Liver (tissue), 9 donors: Measurements from ENCODE around the gene NECTIN1. TPM values are rescaled to one million over a fixed set of nuclear protein-coding genes. Genes with fewer than 3 reads are reported as not detected.

Experiments
- DNase-seq: peaks from one replicate; pipeline ENCODE4 v3.0.0-alpha.2; 2017; ENCODE audit warnings: low spot score
- H3K27ac ChIP-seq, 2 donors: one replicate each; pipeline ENCODE4 v1.7.0; 2013; ENCODE audit warnings: inconsistent platforms in 2 of 2, low read length in 2 of 2, control low read depth in 1 of 2, low read depth in 1 of 2, mild to moderate bottlenecking in 1 of 2
- H3K27me3 ChIP-seq, 4 donors: one replicate each; pipeline versions ENCODE4 v1.6.1 to v1.7.0; 2013; ENCODE audit warnings: low read length in 3 of 4, inconsistent platforms in 1 of 4, mild to moderate bottlenecking in 1 of 4, moderate library complexity in 1 of 4; ENCODE audit not compliant: control insufficient read depth in 4 of 4, insufficient read depth in 4 of 4
- H3K36me3 ChIP-seq, 4 donors: one replicate each; pipeline versions ENCODE4 v1.6.1 to v1.7.0; 2013; ENCODE audit warnings: low read length in 3 of 4, mild to moderate bottlenecking in 3 of 4, low read depth in 1 of 4, moderate library complexity in 1 of 4; ENCODE audit not compliant: control insufficient read depth in 4 of 4, insufficient read depth in 3 of 4
- H3K4me1 ChIP-seq, 4 donors: one replicate each; pipeline versions ENCODE4 v1.6.1 to v1.7.0; 2013; ENCODE audit warnings: low read length in 3 of 4, mild to moderate bottlenecking in 3 of 4, moderate library complexity in 1 of 4; ENCODE audit not compliant: control insufficient read depth in 4 of 4, insufficient read depth in 4 of 4
- H3K4me3 ChIP-seq, 3 donors: one replicate each; pipeline versions ENCODE4 v1.6.1 to v1.7.0; 2013; ENCODE audit warnings: low read length in 3 of 3, control low read depth in 1 of 3, low read depth in 1 of 3, mild to moderate bottlenecking in 1 of 3
- H3K9ac ChIP-seq, 2 donors: one replicate each; pipeline ENCODE4 v1.7.0; 2013; ENCODE audit warnings: low read length in 2 of 2, mild to moderate bottlenecking in 2 of 2, moderate library complexity in 2 of 2, control low read depth in 1 of 2, low read depth in 1 of 2
- H3K9me3 ChIP-seq, 4 donors: one replicate each; pipeline versions ENCODE4 v1.6.1 to v1.7.0; 2013; ENCODE audit warnings: low read length in 3 of 4; ENCODE audit not compliant: control insufficient read depth in 4 of 4
- ATF3 ChIP-seq: IDR thresholded peaks from 2 replicates; pipeline ENCODE4 v1.6.1; 2016; ENCODE audit warnings: antibody characterized with exemption
- EGR1 ChIP-seq, 2 donors: IDR thresholded peaks; 2 replicates each; pipeline ENCODE4 v1.6.1; 2016 to 2018; ENCODE audit warnings: antibody characterized with exemption in 2 of 2, low read depth in 2 of 2
- FOXA1 ChIP-seq: IDR thresholded peaks from 2 replicates; pipeline ENCODE4 v1.6.1; 2016; ENCODE audit warnings: antibody characterized with exemption
- FOXA2 ChIP-seq: IDR thresholded peaks from 2 replicates; pipeline ENCODE4 v1.6.1; 2016; ENCODE audit warnings: antibody characterized with exemption
- GABPA ChIP-seq, 2 donors: IDR thresholded peaks in 1 of 2; conservative IDR thresholded peaks in 1 of 2; 2 replicates each; pipeline ENCODE4 v1.6.1; 2016; ENCODE audit warnings: antibody characterized with exemption in 2 of 2, mild to moderate bottlenecking in 1 of 2, moderate library complexity in 1 of 2
- HNF4A ChIP-seq, 2 donors: conservative IDR thresholded peaks; 2 replicates each; pipeline ENCODE4 v1.6.1; 2016; ENCODE audit warnings: antibody characterized with exemption in 2 of 2, mild to moderate bottlenecking in 2 of 2
- HNF4G ChIP-seq: IDR thresholded peaks from 2 replicates; pipeline ENCODE4 v1.6.1; 2016; ENCODE audit warnings: antibody characterized with exemption
- JUND ChIP-seq, 2 donors: IDR thresholded peaks; 2 replicates each; pipeline ENCODE4 v1.6.1; 2016; ENCODE audit warnings: antibody characterized with exemption in 2 of 2
- NR2F2 ChIP-seq: IDR thresholded peaks from 2 replicates; pipeline ENCODE4 v1.6.1; 2016; ENCODE audit warnings: antibody characterized with exemption
- RAD21 ChIP-seq, 2 donors: IDR thresholded peaks; 2 replicates each; pipeline ENCODE4 v1.6.1; 2016; ENCODE audit warnings: antibody characterized with exemption in 2 of 2, mild to moderate bottlenecking in 2 of 2
- RXRA ChIP-seq, 2 donors: IDR thresholded peaks; 2 replicates each; pipeline ENCODE4 v1.6.1; 2017 to 2018; ENCODE audit warnings: antibody characterized with exemption in 2 of 2, mild to moderate bottlenecking in 1 of 2
- TAF1 ChIP-seq: conservative IDR thresholded peaks from 2 replicates; pipeline ENCODE4 v1.6.1; 2016; ENCODE audit warnings: antibody characterized with exemption, mild to moderate bottlenecking
- YY1 ChIP-seq: IDR thresholded peaks from 2 replicates; pipeline ENCODE4 v1.6.1; 2016; ENCODE audit warnings: antibody characterized with exemption, mild to moderate bottlenecking
- WGBS: extraction: QIAGEN DNeasy Blood & Tissue Kit; methylation state at CpG from one replicate; pipeline ENCODE4 v1.1.7; 2013; 5-methylcytosine and 5-hydroxymethylcytosine counted together
- polyA plus RNA-seq, 2 donors: library from polyadenylated mRNA; stranded (reverse) in 1 of 2; unstranded in 1 of 2; fragments of 200-250 nt in 1 of 2; fragments of >200 nt in 1 of 2; fragmentation: Nextera tagmentation in 1 of 2; extraction: Ambion mirVana in 1 of 2; gene quantifications; one replicate each; pipeline versions ENCODE4 v1.2.1 to v1.2.3, GENCODE V29; 2013 to 2015
- total RNA-seq, 2 donors: library from RNA; depleted of rRNA; stranded (reverse); fragments of >200 nt; gene quantifications; one replicate each; pipeline ENCODE4 v1.2.3, GENCODE V29; 2014
- TF ChIP-seq, protein P1 (sequence below): IDR thresholded peaks from 2 replicates; pipeline ENCODE4 v1.6.1; 2016; ENCODE audit warnings: antibody characterized with exemption
- TF ChIP-seq, protein P2 (sequence below): IDR thresholded peaks from 2 replicates; pipeline ENCODE4 v1.6.1; 2016; ENCODE audit warnings: antibody characterized with exemption, mild to moderate bottlenecking
- TF ChIP-seq, protein P3 (sequence below): fragments of 150-350 bp; IDR thresholded peaks from 2 replicates; pipeline ENCODE4 v1.5.1; 2017; ENCODE audit warnings: improper control_type of control experiment, low read depth, low read length; ENCODE audit not compliant: missing input control
- TF ChIP-seq, protein P4 (sequence below): IDR thresholded peaks from 2 replicates; pipeline ENCODE4 v1.6.1; 2016; ENCODE audit warnings: antibody characterized with exemption
- donor health status: healthy.
- donor health status: healthy.
- donor health status: healthy.
- donor health status: healthy.
- donor health status: healthy.

NECTIN1 gene
- total and polyA plus RNA-seq, 4 donors: 0.69 to 7.7 (median 5.0) TPM

GRCh38 chr11:119635776-119636175 is 93.2 kb downstream of the NECTIN1 start:
- WGBS: 94% methylated on average over 8 of the region's 8 CpGs
- H3K27me3 ChIP-seq: no peaks in the 10 kb centered on the region
- no peaks in the 10 kb centered on the region for H3K4me1 ChIP-seq
- no peak overlapping the region for H3K4me3 ChIP-seq
- no peak overlapping the region for H3K9ac ChIP-seq
- no peak for DNase-seq
- no peak for TF ChIP-seq JUND (IDR thresholded peaks at IDR 0.05)
- TF ChIP-seq NR2F2: no peak
- no peak for TF ChIP-seq HNF4G
- no peak for TF ChIP-seq FOXA1
- no peak for TF ChIP-seq TAF1
- TF ChIP-seq, protein P1, sequence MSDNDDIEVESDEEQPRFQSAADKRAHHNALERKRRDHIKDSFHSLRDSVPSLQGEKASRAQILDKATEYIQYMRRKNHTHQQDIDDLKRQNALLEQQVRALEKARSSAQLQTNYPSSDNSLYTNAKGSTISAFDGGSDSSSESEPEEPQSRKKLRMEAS: no peak
- no peak for TF ChIP-seq YY1
- TF ChIP-seq ATF3: no peak
- TF ChIP-seq RXRA (IDR thresholded peaks at IDR 0.05): no peak
- TF ChIP-seq EGR1 (IDR thresholded peaks at IDR 0.05; ENCODE audit: low read depth in 2 of 2): no peak
- TF ChIP-seq, protein P2, sequence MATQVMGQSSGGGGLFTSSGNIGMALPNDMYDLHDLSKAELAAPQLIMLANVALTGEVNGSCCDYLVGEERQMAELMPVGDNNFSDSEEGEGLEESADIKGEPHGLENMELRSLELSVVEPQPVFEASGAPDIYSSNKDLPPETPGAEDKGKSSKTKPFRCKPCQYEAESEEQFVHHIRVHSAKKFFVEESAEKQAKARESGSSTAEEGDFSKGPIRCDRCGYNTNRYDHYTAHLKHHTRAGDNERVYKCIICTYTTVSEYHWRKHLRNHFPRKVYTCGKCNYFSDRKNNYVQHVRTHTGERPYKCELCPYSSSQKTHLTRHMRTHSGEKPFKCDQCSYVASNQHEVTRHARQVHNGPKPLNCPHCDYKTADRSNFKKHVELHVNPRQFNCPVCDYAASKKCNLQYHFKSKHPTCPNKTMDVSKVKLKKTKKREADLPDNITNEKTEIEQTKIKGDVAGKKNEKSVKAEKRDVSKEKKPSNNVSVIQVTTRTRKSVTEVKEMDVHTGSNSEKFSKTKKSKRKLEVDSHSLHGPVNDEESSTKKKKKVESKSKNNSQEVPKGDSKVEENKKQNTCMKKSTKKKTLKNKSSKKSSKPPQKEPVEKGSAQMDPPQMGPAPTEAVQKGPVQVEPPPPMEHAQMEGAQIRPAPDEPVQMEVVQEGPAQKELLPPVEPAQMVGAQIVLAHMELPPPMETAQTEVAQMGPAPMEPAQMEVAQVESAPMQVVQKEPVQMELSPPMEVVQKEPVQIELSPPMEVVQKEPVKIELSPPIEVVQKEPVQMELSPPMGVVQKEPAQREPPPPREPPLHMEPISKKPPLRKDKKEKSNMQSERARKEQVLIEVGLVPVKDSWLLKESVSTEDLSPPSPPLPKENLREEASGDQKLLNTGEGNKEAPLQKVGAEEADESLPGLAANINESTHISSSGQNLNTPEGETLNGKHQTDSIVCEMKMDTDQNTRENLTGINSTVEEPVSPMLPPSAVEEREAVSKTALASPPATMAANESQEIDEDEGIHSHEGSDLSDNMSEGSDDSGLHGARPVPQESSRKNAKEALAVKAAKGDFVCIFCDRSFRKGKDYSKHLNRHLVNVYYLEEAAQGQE: no peak
- no peak for TF ChIP-seq GABPA (IDR thresholded peaks at IDR 0.05 in 1 of 2, conservative IDR thresholded peaks at IDR 0.05 in 1 of 2)
- TF ChIP-seq, protein P3, sequence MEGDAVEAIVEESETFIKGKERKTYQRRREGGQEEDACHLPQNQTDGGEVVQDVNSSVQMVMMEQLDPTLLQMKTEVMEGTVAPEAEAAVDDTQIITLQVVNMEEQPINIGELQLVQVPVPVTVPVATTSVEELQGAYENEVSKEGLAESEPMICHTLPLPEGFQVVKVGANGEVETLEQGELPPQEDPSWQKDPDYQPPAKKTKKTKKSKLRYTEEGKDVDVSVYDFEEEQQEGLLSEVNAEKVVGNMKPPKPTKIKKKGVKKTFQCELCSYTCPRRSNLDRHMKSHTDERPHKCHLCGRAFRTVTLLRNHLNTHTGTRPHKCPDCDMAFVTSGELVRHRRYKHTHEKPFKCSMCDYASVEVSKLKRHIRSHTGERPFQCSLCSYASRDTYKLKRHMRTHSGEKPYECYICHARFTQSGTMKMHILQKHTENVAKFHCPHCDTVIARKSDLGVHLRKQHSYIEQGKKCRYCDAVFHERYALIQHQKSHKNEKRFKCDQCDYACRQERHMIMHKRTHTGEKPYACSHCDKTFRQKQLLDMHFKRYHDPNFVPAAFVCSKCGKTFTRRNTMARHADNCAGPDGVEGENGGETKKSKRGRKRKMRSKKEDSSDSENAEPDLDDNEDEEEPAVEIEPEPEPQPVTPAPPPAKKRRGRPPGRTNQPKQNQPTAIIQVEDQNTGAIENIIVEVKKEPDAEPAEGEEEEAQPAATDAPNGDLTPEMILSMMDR: no peak
- TF ChIP-seq RAD21 (IDR thresholded peaks at IDR 0.05): no peak
- no peak for TF ChIP-seq FOXA2
- no peak for TF ChIP-seq HNF4A (conservative IDR thresholded peaks at IDR 0.05)
- H3K9me3 ChIP-seq: no peaks in the 10 kb centered on the region
- H3K36me3 ChIP-seq: no peaks in the 10 kb centered on the region
- no peak overlapping the region for H3K27ac ChIP-seq

GRCh38 chr11:119635041-119635740 is 93.8 kb downstream of the NECTIN1 start:
- no peaks in the 10 kb centered on the region for H3K9me3 ChIP-seq
- no peaks in the 10 kb centered on the region for H3K27me3 ChIP-seq
- no peak overlapping the region for H3K27ac ChIP-seq
- WGBS: 85% methylated on average over 21 of the region's 21 CpGs
- H3K4me3 ChIP-seq: no peak overlapping the region
- no peak for DNase-seq
- no peaks in the 10 kb centered on the region for H3K36me3 ChIP-seq
- H3K4me1 ChIP-seq: no peaks in the 10 kb centered on the region
- H3K9ac ChIP-seq: no peak overlapping the region
- no peak for TF ChIP-seq RXRA (IDR thresholded peaks at IDR 0.05)
- TF ChIP-seq GABPA (IDR thresholded peaks at IDR 0.05 in 1 of 2, conservative IDR thresholded peaks at IDR 0.05 in 1 of 2): no peak
- TF ChIP-seq, protein P4, sequence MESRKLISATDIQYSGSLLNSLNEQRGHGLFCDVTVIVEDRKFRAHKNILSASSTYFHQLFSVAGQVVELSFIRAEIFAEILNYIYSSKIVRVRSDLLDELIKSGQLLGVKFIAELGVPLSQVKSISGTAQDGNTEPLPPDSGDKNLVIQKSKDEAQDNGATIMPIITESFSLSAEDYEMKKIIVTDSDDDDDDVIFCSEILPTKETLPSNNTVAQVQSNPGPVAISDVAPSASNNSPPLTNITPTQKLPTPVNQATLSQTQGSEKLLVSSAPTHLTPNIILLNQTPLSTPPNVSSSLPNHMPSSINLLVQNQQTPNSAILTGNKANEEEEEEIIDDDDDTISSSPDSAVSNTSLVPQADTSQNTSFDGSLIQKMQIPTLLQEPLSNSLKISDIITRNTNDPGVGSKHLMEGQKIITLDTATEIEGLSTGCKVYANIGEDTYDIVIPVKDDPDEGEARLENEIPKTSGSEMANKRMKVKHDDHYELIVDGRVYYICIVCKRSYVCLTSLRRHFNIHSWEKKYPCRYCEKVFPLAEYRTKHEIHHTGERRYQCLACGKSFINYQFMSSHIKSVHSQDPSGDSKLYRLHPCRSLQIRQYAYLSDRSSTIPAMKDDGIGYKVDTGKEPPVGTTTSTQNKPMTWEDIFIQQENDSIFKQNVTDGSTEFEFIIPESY: no peak
- TF ChIP-seq TAF1: no peak
- no peak for TF ChIP-seq RAD21 (IDR thresholded peaks at IDR 0.05)
- TF ChIP-seq, protein P1: no peak
- TF ChIP-seq, protein P3: no peak
- TF ChIP-seq FOXA2: no peak
